Central memory CD8-positive, alpha-beta T cell (primary cell): ENCODE data around the gene GJA1.
"Not testable (repeated sequence)": the region's sequence is repeated elsewhere in the genome, so short reads cannot be mapped to it uniquely, and the experiment has no call there.

Experiments used
- ATAC-seq: fragments of 150-1000 bp; cut with Tn5 transposase; replicated peaks from 2 replicates; pipeline ENCODE4 v1.10.0; 2022; ENCODE audit warnings: mild to moderate bottlenecking, moderate FRiP score, moderate number of reproducible peaks; ENCODE audit not compliant: poor library complexity, severe bottlenecking; ENCODE audit errors: extremely low read depth
- DNase-seq, 2 donors: peaks; one replicate each; pipeline ENCODE4 v3.0.0; 2021; ENCODE audit warnings: low spot score in 2 of 2
- H3K27ac Mint-ChIP-seq: one replicate; pipeline ENCODE4 v1.8.0; 2022; ENCODE audit warnings: low read depth, mild to moderate bottlenecking, moderate library complexity, mixed read lengths
- H3K27me3 Mint-ChIP-seq: one replicate; pipeline ENCODE4 v1.8.0; 2022; ENCODE audit warnings: mixed read lengths
- H3K36me3 Mint-ChIP-seq: one replicate; pipeline ENCODE4 v1.8.0; 2022; ENCODE audit warnings: mild to moderate bottlenecking, moderate library complexity, mixed read lengths; ENCODE audit not compliant: insufficient read depth
- H3K4me1 Mint-ChIP-seq: one replicate; pipeline ENCODE4 v1.8.0; 2022; ENCODE audit warnings: mixed read lengths
- H3K4me3 Mint-ChIP-seq: one replicate; pipeline ENCODE4 v1.8.0; 2022; ENCODE audit warnings: mild to moderate bottlenecking, moderate library complexity, mixed read lengths
- H3K9me3 Mint-ChIP-seq: one replicate; pipeline ENCODE4 v1.8.0; 2022; ENCODE audit warnings: mixed read lengths

GJA1 gene

DNA sequence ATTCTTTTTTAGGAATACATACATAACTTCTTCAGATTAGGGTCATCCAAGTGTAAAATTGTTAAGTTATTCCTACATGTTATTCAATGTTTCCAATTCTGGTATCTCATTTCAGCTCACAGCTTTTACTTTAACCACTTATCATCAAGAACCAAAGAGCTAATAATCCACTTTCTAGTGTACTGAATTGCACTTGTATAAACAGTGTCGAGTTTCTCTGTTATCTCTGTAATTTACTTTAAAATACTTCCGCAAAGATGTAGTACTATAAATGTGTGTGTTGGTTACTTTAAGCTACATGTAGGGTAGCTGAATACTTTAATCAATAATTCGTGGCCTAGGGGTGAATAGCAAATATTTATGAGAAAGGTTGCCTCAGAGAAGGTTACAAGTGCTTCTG is 8.8 kb upstream of the GJA1 start:
- H3K9me3 Mint-ChIP-seq, result no peaks in the 10 kb centered on the region
- H3K4me3 Mint-ChIP-seq, result no peak overlapping the region
- H3K27me3 Mint-ChIP-seq, result no peaks in the 10 kb centered on the region
- no peaks in the 10 kb centered on the region for H3K4me1 Mint-ChIP-seq
- no peak overlapping the region for H3K27ac Mint-ChIP-seq
- no peak for DNase-seq
- no peak for ATAC-seq
- no peaks in the 10 kb centered on the region for H3K36me3 Mint-ChIP-seq

DNA sequence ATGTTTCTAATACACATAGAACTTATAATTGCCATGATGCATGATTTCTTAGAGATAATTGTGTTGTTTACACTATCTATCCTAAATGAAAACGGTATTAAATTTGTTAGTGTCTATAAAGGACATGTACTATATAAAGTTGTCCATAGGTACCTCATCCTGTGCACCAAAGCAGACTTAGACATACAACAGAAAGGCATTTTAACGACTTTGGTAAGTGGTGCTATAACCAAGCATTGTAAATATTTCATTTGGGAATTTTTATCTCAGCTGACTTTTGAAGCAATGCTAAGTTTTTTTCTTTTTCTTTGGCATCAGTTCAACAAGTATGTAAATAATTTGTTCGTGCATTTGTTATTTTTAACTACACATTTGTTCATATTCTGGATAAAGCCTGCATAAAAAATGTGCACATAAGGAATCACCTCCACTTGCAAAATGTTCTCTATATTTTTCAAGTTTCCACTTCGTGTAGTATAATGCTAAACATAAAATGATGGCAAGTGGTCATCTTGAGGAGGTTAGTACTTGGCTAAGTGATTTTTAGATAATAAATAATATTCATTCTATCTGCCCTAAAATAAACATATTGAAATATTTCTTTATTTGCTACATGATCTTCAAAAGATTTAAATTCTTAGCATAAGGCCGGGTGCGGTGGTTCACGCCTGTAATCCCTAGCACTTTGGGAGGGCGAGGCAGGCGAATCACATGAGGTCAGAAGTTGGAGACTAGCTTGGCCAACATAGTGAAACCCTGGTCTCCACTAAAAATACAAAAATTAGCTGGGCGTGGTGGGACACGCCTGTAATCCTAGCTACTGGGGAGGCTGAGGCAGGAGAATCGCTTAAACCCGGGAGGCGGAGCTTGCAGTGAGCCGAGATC is 6.3 kb upstream of the GJA1 start:
- no peak for DNase-seq
- ATAC-seq, result no peak
- no peaks in the 10 kb centered on the region for H3K27me3 Mint-ChIP-seq

DNA sequence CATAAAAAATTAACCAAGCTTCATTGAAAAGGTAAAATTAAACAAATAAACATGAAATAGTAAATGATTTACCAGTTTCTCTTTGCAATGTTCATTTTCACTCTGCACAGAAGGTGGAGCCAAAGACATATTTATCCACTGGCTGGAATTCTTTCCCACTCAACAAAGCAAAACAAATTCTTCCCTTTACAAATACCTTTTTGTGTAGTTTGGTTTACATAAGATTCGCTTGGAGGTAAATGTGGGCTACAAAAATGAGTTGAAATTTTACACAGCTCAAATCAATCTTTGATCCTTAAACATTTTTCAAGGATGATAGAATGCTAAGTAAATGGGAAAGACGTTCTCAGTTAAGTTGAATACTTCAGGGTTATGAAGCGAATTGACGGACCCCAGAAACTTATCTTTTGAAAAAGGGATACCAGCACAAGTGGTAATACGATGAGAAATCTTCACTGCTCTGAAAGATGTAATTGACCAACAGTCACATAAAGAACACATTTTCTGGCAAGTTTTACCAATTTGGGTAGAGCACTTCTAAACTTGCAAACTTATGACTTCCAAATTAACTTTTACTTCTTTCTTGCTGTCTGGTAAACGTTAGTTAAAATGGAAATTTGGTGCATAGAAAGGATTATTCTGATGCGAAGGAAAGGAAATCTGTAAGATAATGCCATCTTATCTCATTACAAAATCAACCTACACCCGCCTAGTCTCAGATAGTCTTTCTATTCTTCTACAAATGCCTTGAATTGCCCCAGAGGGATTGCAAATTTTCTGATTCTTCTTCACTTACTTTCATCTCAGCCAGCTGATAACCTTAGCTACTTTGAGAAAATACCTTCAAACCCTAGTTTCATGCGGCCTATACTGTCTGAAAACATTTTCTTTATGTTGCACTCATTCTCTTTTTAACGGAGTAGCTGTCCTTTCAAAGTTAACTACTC is 4.7 kb upstream of the GJA1 start:
- Mint-ChIP-seq H3K4me3 (no peak overlapping the region), H3K9me3 (no peaks in the 10 kb centered on the region), H3K27ac (no peak overlapping the region), H3K4me1 (no peaks in the 10 kb centered on the region), H3K27me3 (peaks cover 16% of the 10 kb centered on the region), H3K36me3 (no peaks in the 10 kb centered on the region)
- DNase-seq (no peak), ATAC-seq (no peak)

More for the DNA sequence above, 6.3 kb upstream of the GJA1 start:
- Mint-ChIP-seq H3K4me3 (no peak overlapping the region), H3K9me3 (no peaks in the 10 kb centered on the region), H3K4me1 (no peaks in the 10 kb centered on the region), H3K27ac (no peak overlapping the region), H3K36me3 (no peaks in the 10 kb centered on the region)

DNA sequence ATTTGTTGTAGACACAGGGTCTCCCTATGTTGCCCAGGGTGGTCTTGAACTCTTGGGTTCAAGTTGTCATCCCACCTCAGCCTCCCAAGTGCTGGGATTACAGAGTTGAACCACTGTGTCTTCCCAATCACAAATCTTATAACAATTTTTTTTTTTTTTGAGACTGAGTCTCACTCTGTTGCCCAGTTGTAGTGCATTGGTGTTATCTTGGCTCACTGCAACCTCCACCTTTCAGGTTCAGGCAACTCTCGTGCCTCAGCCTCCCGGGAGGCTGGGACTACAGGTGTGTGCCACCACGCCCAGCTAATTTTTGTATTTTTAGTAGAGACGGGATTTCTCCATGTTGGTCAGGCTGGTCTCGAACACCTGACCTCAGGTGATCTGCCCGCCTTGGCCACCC is 3.7 kb upstream of the GJA1 start:
- H3K36me3 Mint-ChIP-seq, ATAC-seq, H3K9me3 Mint-ChIP-seq, H3K27ac Mint-ChIP-seq, H3K4me1 Mint-ChIP-seq, H3K4me3 Mint-ChIP-seq, DNase-seq: not testable (repeated sequence)
- peaks cover 25% of the 10 kb centered on the region for H3K27me3 Mint-ChIP-seq

DNA sequence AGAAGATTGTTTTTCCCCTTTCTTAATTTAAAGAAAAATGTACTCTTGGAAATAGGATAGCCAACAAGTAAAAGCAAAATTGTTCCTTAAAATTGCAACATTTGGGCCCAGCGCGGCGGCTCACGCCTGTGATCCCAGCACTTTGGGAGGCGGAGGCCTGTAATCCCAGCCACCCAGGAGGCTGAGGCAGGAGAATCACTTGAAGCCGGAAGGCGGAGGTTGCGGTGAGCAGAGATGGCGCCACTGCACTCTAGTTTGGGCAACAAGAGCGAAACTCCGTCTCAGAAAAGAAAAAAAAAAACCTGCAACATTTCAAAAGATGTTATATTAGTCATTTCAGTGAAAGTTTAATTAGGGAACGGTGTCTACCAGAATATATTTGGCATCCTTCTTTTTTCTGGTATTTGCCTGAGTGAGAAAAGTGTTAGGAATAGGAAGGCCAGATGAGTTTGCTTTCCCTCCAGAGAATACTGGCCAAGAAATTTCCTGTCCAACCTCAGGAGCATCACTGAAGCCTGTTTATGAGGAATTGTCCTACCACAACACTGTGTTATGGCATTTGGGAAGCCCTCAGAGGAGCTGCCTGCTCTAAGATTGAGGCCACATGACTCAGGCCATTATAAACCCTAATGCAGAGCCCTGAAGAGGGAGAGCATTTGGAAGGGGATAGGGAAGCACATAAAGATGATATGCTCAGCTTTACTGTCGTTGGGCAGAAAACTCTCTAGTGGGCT is 1.2 kb upstream of the GJA1 start:
- ATAC-seq, result no peak
- Mint-ChIP-seq H3K27ac (no peak overlapping the region), H3K4me1 (peaks cover 12% of the 10 kb centered on the region), H3K36me3 (no peaks in the 10 kb centered on the region), H3K4me3 (no peak overlapping the region), H3K27me3 (peaks cover 49% of the 10 kb centered on the region), H3K9me3 (no peaks in the 10 kb centered on the region)
- no peak for DNase-seq

DNA sequence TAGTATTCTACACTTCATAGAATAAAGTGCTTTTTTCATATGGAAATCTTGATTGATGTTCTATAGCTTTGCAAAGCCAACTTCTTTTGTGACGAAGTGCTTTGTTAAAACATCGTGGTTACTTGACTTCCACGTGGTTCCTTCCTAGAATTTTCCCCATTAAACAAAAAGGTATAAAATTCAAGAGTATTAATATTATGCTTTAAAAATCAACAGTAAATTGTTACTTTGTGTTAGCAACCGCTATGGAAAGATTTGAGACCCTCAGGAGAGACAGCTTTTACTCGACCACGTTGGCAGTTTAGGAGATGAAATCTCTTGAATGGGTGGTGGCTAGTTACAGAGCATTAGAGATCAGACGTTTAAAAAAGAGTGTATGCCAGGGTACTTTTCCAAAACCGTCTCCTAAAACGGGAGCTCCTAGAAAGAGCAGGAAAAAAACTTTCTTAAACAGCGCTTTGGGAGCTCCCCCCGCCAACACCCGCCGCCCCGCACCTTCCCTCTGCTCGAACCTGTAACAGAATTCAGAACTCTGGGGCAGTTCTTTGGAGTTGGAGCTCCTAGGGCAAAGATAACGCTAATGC is 920 bp downstream of the GJA1 start:
- ATAC-seq (no peak), DNase-seq (no peak)
- peaks cover 12% of the 10 kb centered on the region for H3K4me1 Mint-ChIP-seq
- H3K4me3 Mint-ChIP-seq, result peak overlapping the region; percentile 70
- no peaks in the 10 kb centered on the region for H3K9me3 Mint-ChIP-seq
- no peak overlapping the region for H3K27ac Mint-ChIP-seq
- H3K27me3 Mint-ChIP-seq, result peaks cover 65% of the 10 kb centered on the region
- H3K36me3 Mint-ChIP-seq, result no peaks in the 10 kb centered on the region

DNA sequence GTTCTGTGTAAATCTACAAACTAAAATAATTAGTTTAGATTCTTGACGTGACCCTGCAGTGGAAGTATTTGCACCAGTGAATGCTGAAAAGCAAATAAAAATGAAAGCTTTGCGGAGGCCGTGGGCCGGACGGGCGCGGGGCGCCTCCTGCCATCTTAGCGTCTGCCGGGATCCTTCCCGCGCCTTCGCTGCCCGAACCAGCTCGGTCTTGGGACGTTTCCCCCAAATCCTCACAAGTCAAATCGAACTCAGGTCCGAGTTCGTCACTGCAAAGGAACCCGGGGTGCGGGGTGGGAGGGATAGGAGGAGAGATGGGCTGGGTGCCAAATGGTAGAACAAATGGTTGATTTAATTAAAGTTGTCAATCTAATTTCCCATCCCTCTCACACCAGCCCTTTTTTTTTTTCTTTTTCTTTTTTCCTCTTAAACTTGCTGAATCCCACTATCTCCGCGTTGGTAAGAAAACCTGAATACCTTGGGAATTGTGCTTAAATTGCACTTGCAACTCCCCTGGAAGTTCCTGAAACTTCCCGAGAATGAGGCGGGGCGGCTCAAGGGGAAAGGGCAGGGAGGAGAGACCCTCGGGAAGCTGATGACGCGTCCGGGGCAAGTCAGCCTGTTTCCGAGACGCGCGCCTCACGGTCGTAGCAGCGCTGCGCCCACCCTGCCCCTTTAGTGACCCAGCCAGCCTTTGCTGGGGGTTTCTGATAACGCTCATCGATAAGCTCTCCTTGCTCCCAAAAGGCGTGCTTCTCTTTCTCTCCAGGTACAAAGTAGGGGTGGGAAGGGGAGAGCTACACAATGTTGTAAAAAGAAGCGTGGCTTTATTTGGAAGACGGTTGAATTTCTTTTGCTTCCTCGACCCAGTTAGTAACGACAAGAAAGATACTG is 1.8 kb downstream of the GJA1 start:
- Mint-ChIP-seq H3K36me3 (no peaks in the 10 kb centered on the region), H3K9me3 (no peaks in the 10 kb centered on the region), H3K4me3 (peak overlapping the region; percentile 70), H3K27ac (no peak overlapping the region), H3K27me3 (peaks cover 71% of the 10 kb centered on the region), H3K4me1 (peaks cover 12% of the 10 kb centered on the region)
- no peak for DNase-seq
- no peak for ATAC-seq

DNA sequence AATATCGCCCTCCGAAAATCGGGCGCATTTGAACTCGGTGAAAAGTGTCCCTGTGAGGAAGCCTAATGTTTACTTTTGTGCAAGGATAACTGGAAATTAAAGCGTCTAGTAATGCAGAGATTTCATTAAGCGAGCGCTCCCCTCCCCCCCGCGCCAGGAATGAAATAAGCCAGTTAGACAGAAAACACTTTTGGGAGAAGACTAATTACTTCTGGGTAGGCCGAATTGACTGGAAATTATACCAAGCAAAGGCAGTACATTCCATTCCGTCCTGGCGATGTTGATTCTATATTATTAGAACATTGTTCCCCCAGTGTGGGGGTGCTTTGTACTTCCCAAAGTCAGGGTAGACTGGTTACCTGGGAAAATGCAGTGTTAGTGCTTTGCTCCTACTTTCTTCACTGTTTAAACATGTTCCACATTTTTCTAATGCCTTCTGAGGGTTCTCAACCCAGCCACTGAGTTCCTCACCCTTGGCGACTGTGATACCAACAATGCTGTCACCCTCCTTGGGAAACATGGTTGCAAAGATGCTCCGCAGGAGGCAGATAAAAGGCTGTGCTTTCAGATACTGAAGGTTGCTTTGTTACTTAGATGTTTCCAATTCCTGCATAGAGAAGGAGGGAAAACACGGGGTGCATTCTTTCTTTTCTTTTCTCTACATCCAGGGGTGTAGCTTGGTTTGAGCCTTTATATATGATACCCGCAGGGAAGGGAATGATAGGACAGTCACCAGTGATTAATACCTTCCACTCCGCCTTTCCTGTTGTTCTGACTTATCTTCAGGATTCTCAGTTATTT is 2.6 kb downstream of the GJA1 start:
- ATAC-seq (no peak), DNase-seq (no peak)
- Mint-ChIP-seq H3K4me1 (peaks cover 12% of the 10 kb centered on the region), H3K27me3 (peaks cover 71% of the 10 kb centered on the region), H3K9me3 (no peaks in the 10 kb centered on the region), H3K36me3 (no peaks in the 10 kb centered on the region), H3K27ac (no peak overlapping the region), H3K4me3 (peak overlapping the region; percentile 70)

DNA sequence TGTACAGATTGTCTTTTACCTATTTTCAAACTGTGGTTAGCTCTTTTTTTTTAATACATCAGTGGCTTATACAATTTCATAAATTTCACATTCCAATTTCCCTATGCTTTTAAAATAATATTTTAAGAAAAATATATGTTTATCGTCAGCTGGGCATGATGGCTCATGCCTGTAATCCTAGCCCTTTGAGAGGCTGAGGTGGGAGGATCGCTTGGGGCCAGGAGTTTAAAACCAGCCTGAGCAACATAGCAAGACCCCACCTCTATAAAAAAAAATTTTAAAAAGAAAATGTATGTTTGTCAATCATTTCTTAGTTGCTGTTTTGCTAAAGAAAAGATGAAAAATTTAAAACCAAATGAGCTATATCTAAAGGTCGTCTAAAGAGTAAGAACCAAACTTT is 3.4 kb downstream of the GJA1 start:
- H3K4me3 Mint-ChIP-seq, result no peak overlapping the region
- H3K36me3 Mint-ChIP-seq, result no peaks in the 10 kb centered on the region
- no peak for DNase-seq
- H3K27ac Mint-ChIP-seq, result no peak overlapping the region
- peaks cover 12% of the 10 kb centered on the region for H3K4me1 Mint-ChIP-seq
- ATAC-seq, result no peak
- no peaks in the 10 kb centered on the region for H3K9me3 Mint-ChIP-seq
- peaks cover 71% of the 10 kb centered on the region for H3K27me3 Mint-ChIP-seq

DNA sequence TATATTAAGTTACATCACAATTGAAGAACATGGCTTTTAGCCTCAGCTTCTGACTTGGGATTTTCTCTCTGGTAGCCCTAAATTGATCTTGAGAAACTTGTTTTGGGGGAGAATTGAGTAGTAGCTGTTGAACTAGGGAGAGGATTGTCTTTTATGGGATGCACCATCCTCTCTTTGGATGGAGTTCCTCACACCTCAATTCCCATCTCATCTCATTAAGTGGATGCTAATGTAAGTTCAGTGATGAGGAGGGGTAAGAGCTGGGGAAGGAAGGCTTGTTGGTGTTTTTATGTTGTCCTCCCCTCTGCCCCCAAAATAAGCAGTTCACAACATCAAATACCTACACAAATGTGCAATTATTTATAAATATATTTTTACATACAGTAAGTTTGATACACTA is 4.0 kb downstream of the GJA1 start:
- Mint-ChIP-seq H3K27ac (no peak overlapping the region), H3K36me3 (no peaks in the 10 kb centered on the region), H3K27me3 (peaks cover 71% of the 10 kb centered on the region), H3K9me3 (no peaks in the 10 kb centered on the region), H3K4me3 (no peak overlapping the region), H3K4me1 (peaks cover 12% of the 10 kb centered on the region)
- no peak for DNase-seq
- no peak for ATAC-seq

DNA sequence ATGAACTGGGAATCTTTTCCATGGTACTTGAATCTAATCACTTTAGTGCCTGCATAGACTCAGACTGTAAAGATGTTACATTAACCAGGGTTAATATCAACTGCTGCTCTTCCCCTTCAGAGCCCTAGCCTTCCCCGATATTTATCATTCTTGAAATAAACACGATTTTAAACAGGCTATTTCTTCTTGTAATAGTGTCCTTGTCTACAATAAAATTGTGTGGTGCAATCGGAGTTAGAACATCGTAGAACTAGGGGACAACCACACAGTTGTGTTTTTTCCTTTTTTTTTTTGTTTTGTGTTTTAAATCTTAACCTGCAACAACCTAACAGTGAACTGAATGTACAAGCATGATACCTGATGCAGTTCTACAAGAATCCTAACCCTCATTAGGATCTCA is 4.5 kb downstream of the GJA1 start:
- Mint-ChIP-seq H3K36me3 (no peaks in the 10 kb centered on the region), H3K9me3 (no peaks in the 10 kb centered on the region), H3K27me3 (peaks cover 71% of the 10 kb centered on the region), H3K27ac (no peak overlapping the region), H3K4me1 (peaks cover 12% of the 10 kb centered on the region), H3K4me3 (no peak overlapping the region)
- DNase-seq (no peak), ATAC-seq (no peak)
